NCI-H345 treated with DMSO at 0.1 percent for 48 hours (cell line): Measurements from ENCODE around the gene CPLX1.
"Not testable (repeated sequence)": the region's sequence is repeated elsewhere in the genome, so short reads cannot be mapped to it uniquely, and the experiment has no call there.

ENCODE experiments used
- DNase-seq: peaks from one replicate; lab custom pipeline; 2025; ENCODE audit not compliant: unreplicated experiment; lab: John Stamatoyannopoulos, UW

The CPLX1 gene

DNA sequence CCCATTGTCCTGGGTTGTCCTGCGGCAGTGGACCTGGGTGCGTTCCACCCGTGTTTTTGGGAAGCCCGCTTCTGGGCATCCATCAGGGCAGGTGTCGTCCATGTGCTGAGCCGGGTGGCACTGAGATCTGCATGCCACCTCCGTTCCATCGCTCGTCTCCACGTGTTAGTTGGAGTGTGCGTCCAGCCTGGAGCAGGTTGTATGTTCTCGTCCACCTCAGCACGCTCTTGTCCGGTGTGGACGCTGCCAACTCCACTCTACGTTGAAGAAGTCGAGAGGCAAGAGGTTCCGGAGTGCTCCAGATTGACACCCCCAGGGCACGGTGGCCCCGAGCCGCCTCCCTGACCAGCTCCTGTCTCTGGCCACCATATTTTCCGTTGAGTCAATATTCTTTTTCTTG, 86.4 kb downstream of the CPLX1 start:
- DNase-seq = no peak

DNA sequence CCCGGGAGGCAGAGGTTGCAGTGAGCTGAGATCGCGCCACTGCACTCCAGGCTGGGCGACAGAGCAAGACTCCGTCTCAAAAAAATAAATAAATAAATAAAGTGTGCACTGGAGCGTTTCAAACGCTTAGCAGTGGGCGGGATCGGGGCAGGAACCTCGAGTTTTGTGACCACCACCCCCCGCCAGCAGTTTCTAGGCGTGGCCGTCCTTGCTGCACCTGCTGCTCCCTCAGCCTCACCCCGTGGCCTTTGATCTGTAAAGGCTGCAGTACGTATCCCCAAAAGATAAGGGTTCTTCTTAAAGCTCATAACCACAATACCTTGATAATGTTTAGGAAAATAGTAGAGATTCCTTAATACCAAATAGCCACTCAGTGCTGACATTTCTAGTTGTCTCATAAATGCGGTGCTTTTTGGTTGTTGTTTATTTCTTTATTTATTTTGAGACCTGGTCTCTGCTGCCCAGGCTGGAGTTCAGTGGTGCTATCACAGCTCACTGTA, 87.1 kb downstream of the CPLX1 start:
- DNase-seq = no peak

DNA sequence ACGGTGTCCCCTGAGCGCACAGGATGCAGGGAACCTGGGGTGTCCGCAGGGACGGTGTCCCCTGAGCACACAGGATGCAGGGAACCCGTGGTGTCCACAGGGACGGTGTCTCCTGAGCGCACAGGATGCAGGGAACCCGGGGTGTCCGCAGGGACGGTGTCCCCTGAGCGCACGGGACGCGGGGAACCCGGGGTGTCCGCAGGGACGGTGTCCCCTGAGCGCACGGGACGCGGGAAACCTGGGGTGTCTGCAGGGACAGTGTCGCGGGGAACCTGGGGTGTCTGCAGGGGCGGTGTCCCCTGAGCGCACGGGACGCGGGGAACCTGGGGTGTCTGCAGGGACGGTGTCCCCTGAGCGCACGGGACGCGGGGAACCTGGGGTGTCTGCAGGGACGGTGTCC, 89.4 kb downstream of the CPLX1 start:
- not testable (repeated sequence) for DNase-seq

DNA sequence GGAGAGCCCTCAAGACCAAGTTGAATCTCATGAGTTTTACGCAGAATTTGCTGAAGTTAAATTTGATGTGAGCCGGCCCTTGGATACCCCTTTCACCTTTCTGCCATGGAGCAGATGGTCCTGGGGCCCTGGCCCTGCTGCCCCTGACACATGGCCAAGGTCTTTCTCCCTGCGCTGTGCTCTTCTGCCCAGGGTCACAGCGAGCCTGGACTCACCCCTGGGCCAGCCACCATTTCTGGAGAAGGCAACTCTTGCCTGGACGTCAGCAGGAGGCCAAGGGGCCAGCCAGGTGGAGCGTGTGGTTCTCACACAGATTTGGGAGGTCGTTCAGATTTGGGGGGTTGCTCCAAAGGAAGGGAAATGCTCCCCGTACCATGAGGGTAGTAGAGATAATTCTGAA, 90.3 kb downstream of the CPLX1 start:
- DNase-seq = no peak
